Endodermal cell (in vitro differentiated cells): ENCODE results near the gene LPGAT1. TPM values are rescaled to one million over a fixed set of nuclear protein-coding genes. Genes with fewer than 3 reads are reported as not detected.

Experiments used
- DNase-seq: peaks from one replicate; pipeline ENCODE4 v3.0.0-alpha.2; 2017
- H3K27ac ChIP-seq: 2 replicates; pipeline ENCODE4 v1.5.1; 2013; ENCODE audit warnings: mild to moderate bottlenecking, low read depth, low read length, moderate library complexity
- H3K27me3 ChIP-seq: 2 replicates; pipeline ENCODE4 v1.6.1; 2013; ENCODE audit warnings: mild to moderate bottlenecking, low read length, moderate library complexity; ENCODE audit not compliant: insufficient read depth, control insufficient read depth, poor library complexity, severe bottlenecking
- H3K36me3 ChIP-seq: 2 replicates; pipeline ENCODE4 v1.7.0; 2013; ENCODE audit warnings: mild to moderate bottlenecking, low read length, moderate library complexity; ENCODE audit not compliant: control insufficient read depth, insufficient read depth
- H3K4me1 ChIP-seq: one replicate; pipeline ENCODE4 v1.7.0; 2013; ENCODE audit warnings: low read length; ENCODE audit not compliant: control insufficient read depth, insufficient read depth
- H3K4me3 ChIP-seq: 2 replicates; pipeline ENCODE4 v1.5.1; 2013; ENCODE audit warnings: mild to moderate bottlenecking, low read length, moderate library complexity
- H3K9ac ChIP-seq: 2 replicates; pipeline ENCODE4 v1.6.1; 2013; ENCODE audit warnings: mild to moderate bottlenecking, low read length, moderate library complexity; ENCODE audit not compliant: poor library complexity, severe bottlenecking; ENCODE audit errors: extremely low read depth
- H3K9me3 ChIP-seq: 2 replicates; pipeline ENCODE4 v1.6.1; 2013; ENCODE audit warnings: mild to moderate bottlenecking, low read length, moderate library complexity; ENCODE audit not compliant: control insufficient read depth
- H3K27ac Mint-ChIP-seq: 2 replicates; pipeline ENCODE4 v1.8.0; 2020; ENCODE audit warnings: mixed read lengths
- H3K27me3 Mint-ChIP-seq: 2 replicates; pipeline ENCODE4 v1.8.0; 2021; ENCODE audit warnings: mild to moderate bottlenecking, mixed read lengths; ENCODE audit not compliant: insufficient read depth
- H3K36me3 Mint-ChIP-seq: 2 replicates; pipeline ENCODE4 v1.8.0; 2020; ENCODE audit warnings: low read depth, mixed read lengths
- H3K4me1 Mint-ChIP-seq: 2 replicates; pipeline ENCODE4 v1.8.0; 2020; ENCODE audit warnings: mixed read lengths
- H3K4me3 Mint-ChIP-seq: 2 replicates; pipeline ENCODE4 v1.8.0; 2020; ENCODE audit warnings: mild to moderate bottlenecking, moderate library complexity, mixed read lengths
- H3K9me3 Mint-ChIP-seq: 2 replicates; pipeline ENCODE4 v1.8.0; 2020; ENCODE audit warnings: mild to moderate bottlenecking, mixed read lengths
- CTCF ChIP-seq: fragments of 200-600 bp; sonication (generic); conservative IDR thresholded peaks from 2 replicates; pipeline ENCODE4 v1.5.0; 2021; ENCODE audit warnings: antibody characterized with exemption, mild to moderate bottlenecking
- WGBS, 2 experiments: methylation state at CpG; one replicate each; pipeline versions ENCODE4 v1.1.5 to v1.1.7; 2013; ENCODE audit warnings: missing lambda C conversion rate in 2 of 2, mixed read lengths in 1 of 2; ENCODE audit not compliant: insufficient coverage in 1 of 2, insufficient read length in 1 of 2; 5-methylcytosine and 5-hydroxymethylcytosine counted together
- total RNA-seq, 2 donors: library from RNA; stranded (reverse); fragmentation: NEBNext Ultra II Directional in 1 of 2; extraction: Animal tissue kit (Norgen Biotek cat#: 25700) in 1 of 2; gene quantifications; 2 replicates in 1 of 2; 3 replicates in 1 of 2; pipeline ENCODE4 v1.2.1, GENCODE V29; 2021

Gene LPGAT1
- total RNA-seq, 2 donors from 2014 or later: 57.0 to 66.9 TPM

- WGBS, 2 experiments: 95 to 97% methylated on average over 5 to 7 of the region's 7 CpGs
- H3K9me3 Mint-ChIP-seq: peaks cover 2% of the 10 kb centered on the region
Observed at GRCh38 chr1:211729238-211729637, 101.3 kb downstream of the LPGAT1 start.

GRCh38 chr1:211726467-211726995, 104.0 kb downstream of the LPGAT1 start:
- Histone ChIP-seq H3K4me3 (no peak overlapping the region), H3K9me3 (no peaks in the 10 kb centered on the region), H3K27ac (no peak overlapping the region), H3K36me3 (no peaks in the 10 kb centered on the region), H3K4me1 (no peaks in the 10 kb centered on the region), H3K9ac (no peak overlapping the region), H3K27me3 (no peaks in the 10 kb centered on the region)
- DNase-seq: peak; percentile 44
- no peak overlapping the region for H3K4me3 Mint-ChIP-seq
- no peaks in the 10 kb centered on the region for H3K27me3 Mint-ChIP-seq
- no peak overlapping the region for H3K27ac Mint-ChIP-seq
- no peak for TF ChIP-seq CTCF
- 88 to 91% methylated on average over 4 of the region's 4 CpGs for WGBS, 2 experiments
- no peaks in the 10 kb centered on the region for H3K36me3 Mint-ChIP-seq
- H3K9me3 Mint-ChIP-seq: peaks cover 2% of the 10 kb centered on the region
- H3K4me1 Mint-ChIP-seq: peaks cover 23% of the 10 kb centered on the region

More at GRCh38 chr1:211729238-211729637, 101.3 kb downstream of the LPGAT1 start:
- no peak for TF ChIP-seq CTCF
- H3K27me3 ChIP-seq: no peaks in the 10 kb centered on the region
- peak; percentile 27 for DNase-seq
- H3K9ac ChIP-seq: no peak overlapping the region
- peaks cover 4% of the 10 kb centered on the region for H3K4me1 ChIP-seq
- no peaks in the 10 kb centered on the region for H3K9me3 ChIP-seq
- Mint-ChIP-seq H3K36me3 (no peaks in the 10 kb centered on the region), H3K4me1 (peaks cover 11% of the 10 kb centered on the region), H3K27ac (no peak overlapping the region), H3K27me3 (no peaks in the 10 kb centered on the region), H3K4me3 (no peak overlapping the region)
- no peaks in the 10 kb centered on the region for H3K36me3 ChIP-seq
- H3K4me3 ChIP-seq: no peak overlapping the region
- no peak overlapping the region for H3K27ac ChIP-seq

GRCh38 chr1:211724687-211725196, 105.8 kb downstream of the LPGAT1 start:
- Histone ChIP-seq H3K9ac (no peak overlapping the region), H3K27me3 (no peaks in the 10 kb centered on the region), H3K4me3 (no peak overlapping the region), H3K9me3 (peaks cover 4% of the 10 kb centered on the region), H3K36me3 (no peaks in the 10 kb centered on the region), H3K4me1 (no peaks in the 10 kb centered on the region), H3K27ac (no peak overlapping the region)
- Mint-ChIP-seq H3K27ac (no peak overlapping the region), H3K36me3 (no peaks in the 10 kb centered on the region), H3K9me3 (peaks cover 2% of the 10 kb centered on the region), H3K4me3 (no peak overlapping the region), H3K4me1 (peaks cover 20% of the 10 kb centered on the region), H3K27me3 (no peaks in the 10 kb centered on the region)
- 91% methylated on average over 11 of the region's 11 CpGs for WGBS, 2 experiments
- no peak for DNase-seq
- TF ChIP-seq CTCF: no peak
